GM12878 (cell line): Measurements from ENCODE around the gene PCDHGA10. TPM values are rescaled to one million over a fixed set of nuclear protein-coding genes. Genes with fewer than 3 reads are reported as not detected.

Experiments used
- ATAC-seq: fragments of 200-7000 bp; cut with Tn5 transposase; 3 replicates; pipeline ENCODE4 v1.9.1; 2020; ENCODE audit warnings: mild to moderate bottlenecking, moderate library complexity
- BruUV-seq: library from RNA; stranded (reverse); fragments of 400-500 nt; replicated peaks from 2 replicates; lab custom pipeline; 2021; lab: Mats Ljungman, UMichigan
- CTCF ChIA-PET: fragments of 300-600 bp; sonication (Branson Sonifier 250); formaldehyde crosslinking; extraction: SDS; loops from one replicate; lab custom pipeline; 2021; ENCODE audit warnings: inconsistent platforms; lab: Yijun Ruan, JAX
- POLR2A ChIA-PET: fragments of 350-600 bp; formaldehyde crosslinking; extraction: SDS; loops from one replicate; lab custom pipeline; 2021; ENCODE audit warnings: inconsistent platforms; lab: Charles Lee
- RAD21 ChIA-PET: fragments of 300-600 bp; sonication (Branson Sonifier 250); formaldehyde crosslinking; loops from one replicate; lab custom pipeline; 2023; ENCODE audit warnings: antibody characterized with exemption; ENCODE audit not compliant: unreplicated experiment; lab: Charles Lee
- SMC1A ChIA-PET: fragments of 300-600 bp; sonication (Branson Sonifier 250); formaldehyde crosslinking; loops from one replicate; lab custom pipeline; 2023; ENCODE audit not compliant: unreplicated experiment, uncharacterized antibody; lab: Charles Lee
- DNase-seq: peaks from one replicate; pipeline ENCODE4 v3.0.0-alpha.2; 2011; ENCODE audit warnings: low read depth, low spot score
- FAIRE-seq: peaks from 3 replicates; lab custom pipeline; 2011; peaks lifted over from hg19 to GRCh38; lab: Jason Lieb, UNC
- H2AFZ ChIP-seq: 2 replicates; pipeline ENCODE4 v1.6.0; 2011; ENCODE audit warnings: low read depth, low read length, control low read depth; ENCODE audit not compliant: control insufficient read depth
- H3K27ac ChIP-seq: 2 replicates; pipeline ENCODE4 v1.5.1; 2011; ENCODE audit warnings: control low read depth; ENCODE audit not compliant: control insufficient read depth, insufficient read depth
- H3K27me3 ChIP-seq, 2 experiments: replicated peaks in 1 of 2; 2 replicates each; pipeline versions ENCODE4 v1.6.0 to v1.6.1; 2011; ENCODE audit warnings: low read length in 1 of 2; ENCODE audit not compliant: control insufficient read depth in 2 of 2, insufficient read depth in 2 of 2
- H3K36me3 ChIP-seq, 2 experiments: 2 replicates each; pipeline ENCODE4 v1.5.1; 2011; ENCODE audit warnings: low read length in 1 of 2; ENCODE audit not compliant: control insufficient read depth in 2 of 2, insufficient read depth in 2 of 2
- H3K4me1 ChIP-seq: 2 replicates; pipeline ENCODE4 v1.6.1; 2011; ENCODE audit warnings: mild to moderate bottlenecking, low read length, moderate library complexity, mixed read lengths; ENCODE audit not compliant: control insufficient read depth, insufficient read depth
- H3K4me2 ChIP-seq: 2 replicates; pipeline ENCODE4 v1.6.0; 2011; ENCODE audit warnings: control low read depth; ENCODE audit not compliant: control insufficient read depth, insufficient read depth
- H3K4me3 ChIP-seq: fragments of 200-600 bp; sonication (generic); 2 replicates; pipeline ENCODE4 v1.5.1; 2016
- H3K79me2 ChIP-seq: 2 replicates; pipeline ENCODE4 v1.6.0; 2011; ENCODE audit warnings: low read length; ENCODE audit not compliant: control insufficient read depth, insufficient read depth
- H3K9ac ChIP-seq: 2 replicates; pipeline ENCODE4 v1.8.0; 2011; ENCODE audit warnings: low read length, control low read depth, mixed read lengths; ENCODE audit not compliant: control insufficient read depth, insufficient read depth
- H3K9me3 ChIP-seq: replicated peaks from 3 replicates; pipeline ENCODE4 v1.5.1; 2011; ENCODE audit warnings: mild to moderate bottlenecking, low read length; ENCODE audit not compliant: control insufficient read depth, insufficient read depth
- H4K20me1 ChIP-seq: 2 replicates; pipeline ENCODE4 v1.6.0; 2011; ENCODE audit not compliant: control insufficient read depth, insufficient read depth
- ASH2L ChIP-seq: fragments of 300-600, 200-600 bp; sonication (generic); IDR thresholded peaks from 2 replicates; pipeline ENCODE4 v1.6.1; 2017; ENCODE audit warnings: low read depth, mild to moderate bottlenecking, borderline replicate concordance
- BCL11A ChIP-seq: IDR thresholded peaks from 2 replicates; pipeline ENCODE4 v1.6.1; 2011; ENCODE audit warnings: low read depth, low read length
- CHD2 ChIP-seq: IDR thresholded peaks from 2 replicates; pipeline ENCODE4 v1.6.1; 2011; ENCODE audit warnings: low read depth, low read length, improper control_type of control experiment, borderline replicate concordance
- DPF2 ChIP-seq: fragments of 450-650 bp; IDR thresholded peaks from 2 replicates; pipeline ENCODE4 v1.6.1; 2017; ENCODE audit warnings: mild to moderate bottlenecking
- ESRRA ChIP-seq: IDR thresholded peaks from 2 replicates; pipeline ENCODE4 v1.6.1; 2012; ENCODE audit warnings: mild to moderate bottlenecking, low read length, improper control_type of control experiment
- HDAC6 ChIP-seq: fragments of 200-600 bp; sonication (generic); IDR thresholded peaks from one replicate; pipeline ENCODE4 v1.8.0; 2017; ENCODE audit warnings: antibody characterized with exemption; ENCODE audit not compliant: unreplicated experiment
- KLF5 ChIP-seq: fragments of 450-650 bp; IDR thresholded peaks from 2 replicates; pipeline ENCODE4 v1.6.1; 2014; ENCODE audit warnings: mild to moderate bottlenecking; ENCODE audit not compliant: partially characterized antibody
- NBN ChIP-seq: fragments of 450-650 bp; IDR thresholded peaks from 2 replicates; pipeline ENCODE4 v1.6.1; 2016
- PAX8 ChIP-seq: fragments of 450-650 bp; IDR thresholded peaks from 2 replicates; pipeline ENCODE4 v1.6.1; 2017; ENCODE audit warnings: mild to moderate bottlenecking, moderate library complexity
- RUNX3 ChIP-seq: IDR thresholded peaks from 2 replicates; pipeline ENCODE4 v1.6.1; 2012; ENCODE audit warnings: low read length, inconsistent platforms
- TARDBP ChIP-seq: IDR thresholded peaks from 2 replicates; pipeline ENCODE4 v1.6.1; 2016; ENCODE audit warnings: borderline replicate concordance
- YBX1 ChIP-seq: fragments of 450-650 bp; IDR thresholded peaks from 2 replicates; pipeline ENCODE4 v1.6.1; 2016; ENCODE audit warnings: antibody characterized with exemption
- WGBS: methylation state at CpG from one replicate; pipeline ENCODE4 v1.1.6; 2016; ENCODE audit warnings: low lambda C conversion rate; ENCODE audit not compliant: insufficient replicate concordance, insufficient coverage; ENCODE audit errors: missing lambda C conversion rate; 5-methylcytosine and 5-hydroxymethylcytosine counted together
- in situ Hi-C: fragments of 300-500 bp; cut with MboI; formaldehyde crosslinking; loops from 9 replicates; pipeline ENCODE4 v1.14.3; 2018; ENCODE audit warnings: mixed read lengths
- intact Hi-C: fragments of 100-400 bp; cut with micrococcal nuclease; formaldehyde crosslinking; loops from one replicate; pipeline ENCODE4 v1.14.2; 2022; ENCODE audit not compliant: unreplicated experiment
- polyA plus RNA-seq, 11 experiments: library from polyadenylated mRNA; depleted of rRNA in 4 of 11; unstranded in 6 of 11; stranded (reverse) in 5 of 11; fragments of >200 nt; fragmentation: Nextera tagmentation in 4 of 11; fragmentation: Illumina TruSeq in 1 of 11; extraction: Ambion mirVana in 4 of 11; extraction: Trizol in 1 of 11; gene quantifications; 1 replicate in 1 of 11; 2 replicates in 10 of 11; pipeline versions ENCODE4 v1.2.1 to v1.2.3, GENCODE V29; 2011 to 2016; ENCODE audit warnings: inconsistent platforms in 2 of 11, missing spikeins in 2 of 11, low read depth in 1 of 11
- total RNA-seq, 4 experiments: library from RNA; depleted of rRNA in 3 of 4; stranded (reverse); fragments of >200 nt in 3 of 4; fragmentation: Illumina TruSeq in 1 of 4; extraction: Trizol in 1 of 4; gene quantifications; 2 replicates each; pipeline versions ENCODE4 v1.2.1 to v1.2.3, GENCODE V29; 2013 to 2021
- TF ChIP-seq, protein P1 (sequence below): fragments of 150-350 bp; IDR thresholded peaks from 2 replicates; pipeline ENCODE4 v1.6.1; 2016; ENCODE audit warnings: low read depth, low read length
- TF ChIP-seq, protein P2 (sequence below): fragments of 450-650 bp; IDR thresholded peaks from 2 replicates; pipeline ENCODE4 v1.6.1; 2017; ENCODE audit warnings: mild to moderate bottlenecking, low read depth, inconsistent platforms; ENCODE audit not compliant: poor library complexity, severe bottlenecking

PCDHGA10 gene
- total and polyA plus RNA-seq, 10 of the 15 experiments (the other 5 are each of a cell fraction or from before 2014, with no cell fraction given), result 0.39 to 2.2 (median 1.1) TPM

- TF ChIP-seq, protein P1, sequence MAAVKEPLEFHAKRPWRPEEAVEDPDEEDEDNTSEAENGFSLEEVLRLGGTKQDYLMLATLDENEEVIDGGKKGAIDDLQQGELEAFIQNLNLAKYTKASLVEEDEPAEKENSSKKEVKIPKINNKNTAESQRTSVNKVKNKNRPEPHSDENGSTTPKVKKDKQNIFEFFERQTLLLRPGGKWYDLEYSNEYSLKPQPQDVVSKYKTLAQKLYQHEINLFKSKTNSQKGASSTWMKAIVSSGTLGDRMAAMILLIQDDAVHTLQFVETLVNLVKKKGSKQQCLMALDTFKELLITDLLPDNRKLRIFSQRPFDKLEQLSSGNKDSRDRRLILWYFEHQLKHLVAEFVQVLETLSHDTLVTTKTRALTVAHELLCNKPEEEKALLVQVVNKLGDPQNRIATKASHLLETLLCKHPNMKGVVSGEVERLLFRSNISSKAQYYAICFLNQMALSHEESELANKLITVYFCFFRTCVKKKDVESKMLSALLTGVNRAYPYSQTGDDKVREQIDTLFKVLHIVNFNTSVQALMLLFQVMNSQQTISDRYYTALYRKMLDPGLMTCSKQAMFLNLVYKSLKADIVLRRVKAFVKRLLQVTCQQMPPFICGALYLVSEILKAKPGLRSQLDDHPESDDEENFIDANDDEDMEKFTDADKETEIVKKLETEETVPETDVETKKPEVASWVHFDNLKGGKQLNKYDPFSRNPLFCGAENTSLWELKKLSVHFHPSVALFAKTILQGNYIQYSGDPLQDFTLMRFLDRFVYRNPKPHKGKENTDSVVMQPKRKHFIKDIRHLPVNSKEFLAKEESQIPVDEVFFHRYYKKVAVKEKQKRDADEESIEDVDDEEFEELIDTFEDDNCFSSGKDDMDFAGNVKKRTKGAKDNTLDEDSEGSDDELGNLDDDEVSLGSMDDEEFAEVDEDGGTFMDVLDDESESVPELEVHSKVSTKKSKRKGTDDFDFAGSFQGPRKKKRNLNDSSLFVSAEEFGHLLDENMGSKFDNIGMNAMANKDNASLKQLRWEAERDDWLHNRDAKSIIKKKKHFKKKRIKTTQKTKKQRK, result no peak
- TF ChIP-seq CHD2 (no peak), TARDBP (no peak), ESRRA (no peak), YBX1 (no peak)
- TF ChIP-seq, all 136 proteins: peak for 0
Observed at GRCh38 chr5:141398608-141399007, 14.2 kb upstream of the PCDHGA10 start (continued).

DNA sequence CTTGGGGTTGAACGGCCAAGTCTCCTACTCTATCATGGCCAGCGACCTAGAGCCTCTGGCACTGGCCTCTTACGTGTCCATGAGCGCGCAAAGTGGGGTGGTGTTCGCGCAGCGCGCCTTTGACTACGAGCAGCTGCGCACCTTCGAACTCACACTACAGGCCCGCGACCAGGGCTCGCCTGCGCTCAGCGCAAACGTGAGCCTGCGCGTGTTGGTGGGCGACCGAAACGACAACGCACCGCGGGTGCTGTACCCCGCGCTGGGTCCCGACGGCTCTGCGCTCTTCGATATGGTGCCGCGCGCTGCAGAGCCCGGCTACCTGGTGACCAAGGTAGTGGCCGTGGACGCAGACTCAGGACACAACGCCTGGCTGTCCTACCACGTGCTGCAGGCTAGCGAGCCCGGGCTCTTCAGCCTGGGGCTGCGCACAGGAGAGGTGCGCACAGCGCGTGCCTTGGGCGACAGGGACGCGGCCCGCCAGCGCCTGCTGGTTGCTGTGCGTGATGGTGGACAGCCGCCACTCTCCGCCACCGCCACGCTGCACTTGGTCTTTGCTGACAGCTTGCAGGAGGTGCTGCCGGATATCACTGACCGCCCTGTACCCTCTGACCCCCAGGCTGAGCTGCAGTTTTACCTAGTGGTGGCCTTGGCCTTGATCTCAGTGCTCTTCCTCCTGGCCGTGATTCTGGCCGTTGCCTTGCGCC, 13.1 kb upstream of the PCDHGA10 start:
- Histone ChIP-seq H3K27ac (no peak overlapping the region), H3K4me3 (no peak overlapping the region), H3K36me3 (no peaks in the 10 kb centered on the region), H3K4me2 (no peak overlapping the region), H3K9me3 (peaks cover 18% of the 10 kb centered on the region; the same call in 2 of the 3 replicates), H3K79me2 (no peaks in the 10 kb centered on the region), H2AFZ (no peak overlapping the region), H3K27me3 (no peaks in the 10 kb centered on the region), H3K4me1 (no peaks in the 10 kb centered on the region), H4K20me1 (no peaks in the 10 kb centered on the region), H3K9ac (no peak overlapping the region)
- ATAC-seq, result no peak
- no TSS peak for BruUV-seq
- no peak for FAIRE-seq
- no peak for DNase-seq
- POLR2A ChIA-PET, result no interaction called here
- SMC1A ChIA-PET, result no interaction called here
- intact Hi-C loops, result no loop called here
- RAD21 ChIA-PET, result no interaction called here
- in situ Hi-C loops, result no loop called here
- 88% methylated on average over 47 of the region's 61 CpGs for WGBS
- CTCF ChIA-PET, result interaction anchor here (1.0 kb wide), 2 partner anchors 12 to 29 kb away, joined by 4 read pairs; partner anchors contain the start of genes PCDHGB3 and PCDHGB4
- TF ChIP-seq RUNX3, result no peak
- TF ChIP-seq NBN, result no peak
- TF ChIP-seq PAX8, result no peak
- no peak for TF ChIP-seq KLF5
- no peak for TF ChIP-seq CHD2
- TF ChIP-seq DPF2, result no peak
- TF ChIP-seq HDAC6, result no peak
- TF ChIP-seq, protein P2, sequence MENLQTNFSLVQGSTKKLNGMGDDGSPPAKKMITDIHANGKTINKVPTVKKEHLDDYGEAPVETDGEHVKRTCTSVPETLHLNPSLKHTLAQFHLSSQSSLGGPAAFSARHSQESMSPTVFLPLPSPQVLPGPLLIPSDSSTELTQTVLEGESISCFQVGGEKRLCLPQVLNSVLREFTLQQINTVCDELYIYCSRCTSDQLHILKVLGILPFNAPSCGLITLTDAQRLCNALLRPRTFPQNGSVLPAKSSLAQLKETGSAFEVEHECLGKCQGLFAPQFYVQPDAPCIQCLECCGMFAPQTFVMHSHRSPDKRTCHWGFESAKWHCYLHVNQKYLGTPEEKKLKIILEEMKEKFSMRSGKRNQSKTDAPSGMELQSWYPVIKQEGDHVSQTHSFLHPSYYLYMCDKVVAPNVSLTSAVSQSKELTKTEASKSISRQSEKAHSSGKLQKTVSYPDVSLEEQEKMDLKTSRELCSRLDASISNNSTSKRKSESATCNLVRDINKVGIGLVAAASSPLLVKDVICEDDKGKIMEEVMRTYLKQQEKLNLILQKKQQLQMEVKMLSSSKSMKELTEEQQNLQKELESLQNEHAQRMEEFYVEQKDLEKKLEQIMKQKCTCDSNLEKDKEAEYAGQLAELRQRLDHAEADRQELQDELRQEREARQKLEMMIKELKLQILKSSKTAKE, result no peak
- TF ChIP-seq ASH2L, result no peak
- TF ChIP-seq BCL11A, result no peak
